HG03354 (cell line): ENCODE results near the gene SH3GL1.

Experiments used
- ATAC-seq: cut with Tn5 transposase; IDR thresholded peaks from one replicate; pipeline ENCODE4 v1.9.1; 2021; ENCODE audit warnings: mild to moderate bottlenecking; ENCODE audit not compliant: unreplicated experiment, poor library complexity, severe bottlenecking

SH3GL1 gene, protein sequence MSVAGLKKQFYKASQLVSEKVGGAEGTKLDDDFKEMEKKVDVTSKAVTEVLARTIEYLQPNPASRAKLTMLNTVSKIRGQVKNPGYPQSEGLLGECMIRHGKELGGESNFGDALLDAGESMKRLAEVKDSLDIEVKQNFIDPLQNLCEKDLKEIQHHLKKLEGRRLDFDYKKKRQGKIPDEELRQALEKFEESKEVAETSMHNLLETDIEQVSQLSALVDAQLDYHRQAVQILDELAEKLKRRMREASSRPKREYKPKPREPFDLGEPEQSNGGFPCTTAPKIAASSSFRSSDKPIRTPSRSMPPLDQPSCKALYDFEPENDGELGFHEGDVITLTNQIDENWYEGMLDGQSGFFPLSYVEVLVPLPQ

DNA sequence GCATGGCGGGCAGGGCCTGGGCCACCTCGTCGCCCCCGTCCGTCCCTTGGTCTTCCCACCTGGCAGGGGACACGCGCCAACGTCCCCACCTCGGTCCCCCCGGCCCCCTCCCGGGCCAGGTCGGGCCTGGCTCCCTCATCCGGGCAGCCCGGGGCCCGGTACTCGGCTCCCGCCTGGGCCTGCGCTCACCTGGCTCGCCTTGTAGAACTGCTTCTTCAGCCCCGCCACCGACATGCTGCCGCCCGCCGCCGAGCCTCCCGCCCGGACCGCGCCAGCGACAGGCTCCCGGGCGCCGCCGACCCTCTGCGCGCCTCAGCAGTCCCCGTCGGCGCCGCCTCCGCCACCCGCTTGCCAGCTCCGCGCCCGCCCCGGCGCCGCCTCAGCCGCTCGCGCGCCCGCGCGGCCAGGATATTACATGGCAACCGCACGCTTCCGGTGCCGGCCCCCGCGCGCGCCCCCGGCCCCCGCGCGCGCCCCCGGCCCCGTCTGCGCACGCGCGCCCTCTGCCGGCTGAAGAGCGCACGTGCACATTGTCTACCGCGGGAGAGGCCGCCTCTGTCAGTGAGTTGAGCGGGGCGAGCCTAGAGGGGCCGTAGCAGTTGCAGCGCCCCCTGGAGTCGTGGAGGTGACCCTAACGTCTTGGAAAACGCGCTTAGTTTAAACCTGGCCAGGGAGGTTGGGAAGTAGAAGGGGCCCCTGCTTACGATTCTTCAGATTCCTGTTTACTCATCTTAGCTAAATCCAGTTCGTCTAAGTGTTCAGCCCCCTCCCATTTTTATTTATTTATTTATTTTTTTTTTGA is at the start of gene SH3GL1:
TSS of gene SH3GL1 (minus strand) at position 413 of the 802 bp plus-strand sequence. CDS start at position 234, 179 bp downstream.
- peak; percentile 57 for ATAC-seq

DNA sequence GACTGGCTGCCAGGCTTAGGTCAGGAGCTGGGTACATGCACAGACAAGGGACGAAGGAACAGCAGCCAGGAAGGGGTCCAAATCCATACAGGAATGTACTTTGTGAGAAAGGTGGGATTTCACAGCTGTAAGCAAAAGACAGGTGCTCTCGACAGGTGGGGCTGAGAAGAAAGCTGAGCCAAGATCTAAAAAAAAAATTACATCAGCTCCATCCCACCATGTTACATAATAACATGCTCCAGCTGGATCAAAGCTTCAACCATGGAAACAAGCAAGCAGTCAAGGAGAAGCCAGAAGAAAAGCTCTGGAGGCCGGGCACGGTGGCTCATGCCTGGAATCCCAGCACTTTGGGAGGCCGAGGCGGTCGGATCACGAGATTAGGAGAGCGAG is 49.3 kb upstream of the SH3GL1 start:
- ATAC-seq: no peak

DNA sequence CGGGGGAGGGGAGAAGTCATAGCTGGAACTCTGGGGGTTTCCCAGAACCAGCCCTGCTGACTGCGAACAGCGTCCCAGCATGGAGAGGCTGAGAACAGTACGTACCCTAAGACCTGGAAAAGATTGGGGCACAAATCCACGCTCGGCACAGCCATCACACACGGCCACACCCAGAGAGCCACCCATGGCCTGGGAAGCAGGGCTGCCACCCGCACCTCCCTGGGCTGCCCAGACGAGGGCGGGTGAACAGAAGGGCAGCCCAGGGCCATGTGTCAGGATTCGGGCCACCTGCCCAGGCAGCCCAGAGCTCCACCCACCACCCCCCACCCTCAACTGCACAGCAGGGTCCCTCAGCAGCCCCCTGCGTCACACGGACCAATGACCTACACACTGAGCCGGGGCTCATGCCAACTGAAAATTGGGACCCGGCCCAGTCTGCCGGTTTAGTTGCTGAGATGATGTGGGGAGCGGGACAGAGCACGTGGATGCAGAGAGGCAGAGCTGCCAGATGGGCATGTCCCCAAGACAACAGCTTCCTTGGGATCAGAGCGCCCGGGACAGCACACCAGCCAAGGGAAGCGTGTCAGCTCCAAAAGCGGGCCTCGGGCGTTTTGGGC is 48.8 kb upstream of the SH3GL1 start:
- ATAC-seq: no peak

DNA sequence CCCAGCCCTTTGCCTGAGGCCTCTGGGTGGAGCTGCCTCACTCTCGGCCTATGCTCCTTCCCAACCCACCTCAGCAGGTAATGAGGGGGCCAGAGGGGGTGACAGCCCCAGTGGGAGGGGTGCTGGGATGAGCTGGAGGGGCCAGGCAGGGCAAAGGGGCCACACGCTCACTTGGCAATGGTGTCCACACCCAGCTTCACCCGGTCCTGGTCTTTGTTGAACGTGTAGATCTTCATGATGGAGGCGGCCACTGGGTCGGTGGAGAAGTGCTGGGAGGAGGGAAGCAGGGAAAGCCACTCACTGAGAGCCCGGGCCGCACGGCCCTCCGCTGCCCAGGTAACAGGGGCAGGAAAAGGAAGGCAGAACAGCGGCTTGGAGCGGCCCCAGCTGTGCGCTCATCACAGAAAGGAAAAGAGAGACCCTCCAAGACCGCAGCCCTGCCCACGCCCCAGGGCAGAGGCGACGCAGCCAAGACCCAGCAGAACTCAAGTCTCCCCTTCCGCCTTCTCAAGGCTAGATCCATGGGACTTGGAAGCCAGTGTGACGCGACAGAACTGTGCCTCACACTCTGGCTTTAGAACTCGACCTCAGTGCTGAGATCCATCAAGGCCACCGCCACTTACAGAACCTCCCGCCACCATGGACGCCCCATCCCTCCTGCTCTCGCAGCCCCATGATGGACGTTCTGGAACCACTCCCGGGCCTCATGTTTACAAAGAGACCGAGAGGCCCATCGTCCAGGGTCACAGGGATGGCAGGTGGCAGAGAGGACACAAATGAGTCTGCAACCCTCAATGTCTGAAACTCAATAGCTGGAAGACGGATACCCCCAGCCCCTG is 48.0 kb upstream of the SH3GL1 start:
- no peak for ATAC-seq

DNA sequence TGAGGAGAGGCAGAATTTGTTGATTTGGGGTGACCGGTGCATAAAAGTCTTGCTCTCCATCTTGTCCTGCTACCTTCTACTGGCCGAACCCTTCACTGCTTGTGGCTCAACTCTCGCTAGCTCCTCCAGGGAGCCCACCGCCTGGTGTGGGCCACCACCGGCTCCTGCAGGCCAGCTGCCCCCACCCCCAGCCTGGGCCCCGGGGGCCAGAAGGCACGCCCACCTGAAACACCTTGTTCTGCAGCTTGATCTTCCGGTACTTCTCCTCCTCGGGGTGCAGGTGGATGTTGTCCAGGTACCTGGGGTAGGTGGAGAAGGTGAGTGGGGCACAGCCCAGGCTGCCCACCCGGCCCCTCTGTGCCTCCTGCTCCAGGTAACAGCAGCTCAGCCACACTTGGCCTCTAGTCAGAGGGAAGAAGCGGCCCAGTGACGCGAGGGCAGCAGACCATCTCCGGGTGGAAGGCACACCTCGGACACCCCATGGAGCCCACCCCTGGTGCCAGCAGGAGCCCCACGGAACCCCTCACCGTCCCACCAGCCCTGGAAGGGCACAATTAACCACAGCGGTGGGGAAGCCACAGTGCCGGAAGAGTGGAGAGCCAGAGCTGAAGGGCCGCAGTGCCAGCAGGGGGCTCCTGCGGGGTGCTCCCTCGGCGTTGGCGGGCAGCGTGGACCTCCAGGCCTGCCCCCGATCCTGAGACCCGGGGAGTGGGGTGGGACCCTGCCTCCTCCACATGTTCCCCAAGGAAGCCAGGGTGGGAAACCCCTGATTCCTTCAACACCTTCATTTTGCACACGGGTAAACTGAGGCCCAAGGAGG is 47.2 kb upstream of the SH3GL1 start:
- ATAC-seq: no peak

DNA sequence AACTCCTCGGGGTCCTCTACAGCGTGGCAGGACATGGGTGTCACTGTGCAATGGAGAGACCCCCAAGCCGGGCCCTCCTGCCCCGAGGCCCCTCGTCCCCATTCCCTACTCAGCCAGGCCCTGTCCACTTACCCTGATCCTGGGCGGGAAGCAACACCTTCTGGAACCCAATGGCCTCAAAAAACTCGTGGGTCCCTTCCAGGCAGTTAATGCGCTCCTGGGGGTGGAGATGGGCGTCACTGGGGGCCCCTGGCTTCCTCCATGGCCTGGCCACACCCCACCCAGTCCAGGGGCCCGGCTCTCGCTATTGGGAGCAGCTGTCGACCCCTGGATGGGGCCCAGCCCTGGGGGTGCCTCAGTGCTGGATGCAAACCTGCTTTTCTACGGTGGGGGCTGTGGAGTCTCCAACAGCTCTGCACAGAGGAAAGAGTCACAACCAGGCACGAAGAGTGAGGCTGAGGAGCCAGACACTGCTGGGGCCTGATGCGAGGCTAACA is 46.4 kb upstream of the SH3GL1 start:
- ATAC-seq: no peak

DNA sequence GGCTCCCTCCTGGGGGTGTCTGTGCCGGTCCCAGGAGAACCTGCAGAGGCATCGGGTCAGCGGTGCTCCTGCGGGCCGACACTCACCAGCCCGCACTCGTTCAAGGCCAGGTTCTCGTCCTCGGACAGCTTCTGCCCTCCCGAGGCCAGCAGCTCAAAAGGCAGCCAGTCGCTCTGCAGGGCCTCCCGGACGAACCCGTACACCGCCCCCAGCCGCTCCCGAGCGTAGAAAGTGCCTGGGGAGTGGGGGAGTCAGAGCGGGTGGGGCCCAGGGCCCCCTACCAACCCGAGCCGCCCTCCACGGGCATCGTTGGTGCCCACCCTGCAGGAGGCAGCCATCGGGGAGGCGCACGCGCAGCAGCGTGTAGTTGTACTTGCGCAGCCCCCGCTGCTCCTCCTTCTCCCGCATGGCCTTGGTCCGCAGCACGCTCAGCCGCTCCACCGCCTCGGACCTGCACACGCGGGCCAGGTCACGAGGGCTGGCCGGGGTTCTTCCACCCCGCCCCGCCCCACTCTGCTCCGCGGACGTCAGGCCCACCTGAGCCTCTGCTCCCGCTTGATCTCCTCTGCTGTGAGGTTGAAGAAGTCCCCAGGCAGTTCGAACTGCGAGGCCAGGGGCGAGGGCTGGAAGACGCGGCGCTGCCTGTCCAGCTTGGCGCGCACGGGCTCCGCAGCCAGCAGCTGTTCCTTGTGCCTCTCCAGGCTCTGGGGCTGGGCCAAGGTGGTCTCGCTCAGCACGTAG is 45.8 kb upstream of the SH3GL1 start:
- ATAC-seq: no peak

DNA sequence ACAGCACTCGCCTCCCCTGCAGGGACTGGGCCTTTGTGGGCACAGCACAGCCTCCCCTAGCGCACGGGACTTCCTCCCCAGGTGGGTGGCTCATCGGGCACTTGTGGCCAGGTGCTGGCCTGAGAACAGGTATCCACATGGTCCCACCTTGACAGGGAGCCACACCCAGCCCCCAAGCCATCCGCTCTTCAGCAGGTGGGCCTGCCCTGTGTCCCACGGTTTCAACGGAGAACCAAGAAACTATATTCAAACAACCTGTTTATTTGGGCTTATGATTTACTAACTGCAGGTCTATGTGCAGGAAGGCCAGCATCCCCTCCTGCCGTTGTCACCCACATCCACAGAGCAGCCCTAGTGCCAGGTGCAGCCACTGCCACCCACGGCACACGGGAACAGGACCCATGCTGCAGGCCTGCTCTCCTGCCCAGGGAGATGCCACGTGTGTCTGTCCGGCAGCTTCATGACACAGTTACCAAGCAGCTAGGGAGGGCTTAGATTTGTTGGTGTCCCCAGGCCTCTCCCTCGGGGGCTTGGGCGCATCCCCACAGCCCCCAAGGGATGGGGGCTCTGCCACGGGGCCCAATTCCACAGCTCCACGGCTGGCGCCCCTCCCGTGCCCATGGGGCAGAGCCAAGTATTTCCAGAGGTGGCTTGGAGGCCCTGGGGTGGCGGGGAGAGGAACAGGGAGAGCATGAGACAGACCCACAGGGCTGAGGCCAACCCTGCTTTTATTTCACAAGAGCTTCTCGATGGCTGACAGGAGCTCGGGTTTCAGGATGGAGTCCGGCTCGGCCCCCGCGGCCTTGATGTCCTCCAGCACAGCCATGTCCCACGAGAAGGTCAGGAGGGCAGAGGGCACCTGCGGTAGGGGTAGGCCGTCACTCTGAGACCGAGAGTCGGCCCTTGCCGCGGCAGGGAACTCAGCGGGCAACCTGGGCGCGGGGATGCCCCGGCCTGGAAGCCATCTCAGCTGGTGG is 44.7 kb upstream of the SH3GL1 start:
- ATAC-seq: no peak

DNA sequence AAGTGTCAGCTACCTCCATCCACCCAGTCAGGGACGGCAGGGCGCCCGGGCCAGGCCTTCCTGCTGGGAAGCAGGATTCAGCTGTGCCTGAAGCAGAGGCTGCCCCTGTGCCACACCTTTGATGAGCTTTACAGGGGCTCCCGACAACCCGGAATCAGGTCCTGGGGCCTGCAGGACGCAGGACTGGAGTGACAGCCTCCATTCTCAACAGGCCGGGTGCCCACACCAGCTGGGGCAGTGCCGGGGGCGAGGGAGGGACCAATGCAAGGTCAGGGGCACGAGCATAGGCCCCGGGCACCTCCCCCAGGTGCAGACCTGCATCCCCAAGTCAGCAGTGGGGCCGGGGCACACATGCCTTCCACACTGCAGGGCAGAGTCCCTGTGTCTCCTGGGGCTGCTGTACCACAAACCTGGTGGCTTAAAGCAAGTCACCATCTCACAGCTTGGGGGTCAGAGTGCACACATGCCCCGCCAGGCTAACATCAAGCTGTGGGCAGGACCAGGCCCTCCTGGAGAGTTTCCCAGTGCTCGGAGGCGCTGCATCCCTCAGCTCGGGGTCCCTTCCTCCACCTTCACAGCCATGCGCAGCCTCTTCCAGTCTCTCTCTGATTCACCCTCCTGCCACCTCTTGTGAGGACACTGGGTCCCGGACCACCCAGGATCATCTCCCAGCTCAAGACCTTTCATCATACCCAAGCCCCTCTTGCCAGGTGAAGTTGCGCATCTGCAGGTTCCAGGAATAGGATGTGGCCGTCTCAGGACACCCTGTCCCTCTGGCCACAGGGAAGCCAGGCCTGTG is 43.8 kb upstream of the SH3GL1 start:
- no peak for ATAC-seq

DNA sequence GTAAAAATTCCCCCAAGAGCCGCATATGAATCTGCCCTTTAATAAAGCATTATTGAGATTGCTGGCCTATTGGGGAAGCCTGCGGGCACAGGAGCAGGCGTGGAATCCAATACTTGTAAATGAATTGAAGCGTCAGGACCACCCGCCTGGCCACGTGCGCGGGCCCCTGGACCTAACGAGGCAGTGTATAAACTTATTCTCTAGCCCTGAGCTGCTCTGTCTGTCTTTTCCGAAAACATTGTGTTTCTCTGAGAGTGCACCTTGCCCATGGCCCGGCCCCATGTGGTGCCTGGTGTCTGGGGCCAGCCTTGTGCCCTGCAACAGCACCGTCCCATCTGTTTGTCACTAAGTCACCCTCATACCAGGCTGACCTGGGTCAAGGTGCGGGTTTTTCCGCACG is 42.8 kb upstream of the SH3GL1 start:
- no peak for ATAC-seq

DNA sequence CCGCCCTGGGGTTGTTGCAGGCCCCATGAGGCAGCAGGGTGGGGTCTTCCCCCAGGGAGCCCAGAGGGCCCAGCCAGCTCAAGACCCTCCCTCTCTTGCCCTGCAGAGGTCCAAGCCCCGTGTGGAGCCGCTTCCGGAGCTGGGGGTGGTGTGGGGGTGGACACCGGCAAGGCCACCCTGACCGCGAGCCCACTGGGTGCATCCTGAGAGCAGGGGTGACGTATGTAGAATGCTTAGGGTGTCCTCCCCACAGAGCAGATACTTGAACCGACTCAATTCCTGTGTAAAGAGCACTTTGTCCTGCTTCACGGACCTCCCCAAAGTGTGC is 42.4 kb upstream of the SH3GL1 start:
- ATAC-seq: no peak

DNA sequence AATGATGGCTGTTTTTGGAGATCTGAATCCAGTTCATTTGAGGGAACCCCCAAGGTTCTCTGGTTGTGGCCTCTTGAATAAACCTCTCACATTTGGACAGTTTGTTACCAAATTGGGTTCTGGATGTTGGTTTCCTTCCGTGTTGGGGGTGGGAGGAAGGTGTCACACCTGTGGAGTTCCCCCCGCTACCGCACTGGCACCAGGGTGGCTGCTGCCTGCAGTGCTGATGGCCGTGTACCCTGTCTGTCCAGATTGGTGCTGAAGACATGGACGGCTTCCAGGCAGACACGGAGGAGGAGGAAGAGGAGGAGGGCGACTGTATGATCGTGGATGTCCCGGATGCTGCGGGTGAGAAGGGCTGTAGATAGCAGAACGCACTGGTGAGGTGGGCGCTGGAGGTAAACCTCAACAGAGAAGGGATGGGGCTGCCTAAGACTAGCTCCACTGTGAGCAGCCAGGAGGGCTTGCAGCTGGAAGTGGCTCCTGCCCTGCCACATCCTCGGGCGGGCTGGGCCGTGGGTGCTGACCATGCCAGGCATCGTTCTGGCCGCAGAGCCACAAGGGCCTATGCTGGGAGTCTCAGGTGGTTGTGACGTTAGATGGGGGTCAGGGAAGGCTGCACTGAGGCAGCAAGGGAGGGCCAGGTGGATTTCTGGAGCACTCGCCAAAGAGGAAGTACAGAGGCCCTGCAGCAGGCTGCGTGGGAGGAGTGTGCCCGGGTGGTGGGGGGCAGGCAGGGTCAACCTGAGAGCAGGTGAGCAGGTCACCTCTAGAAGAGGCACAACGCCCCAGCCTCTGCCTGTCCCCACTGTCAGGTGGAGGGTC is 41.9 kb upstream of the SH3GL1 start:
- no peak for ATAC-seq

DNA sequence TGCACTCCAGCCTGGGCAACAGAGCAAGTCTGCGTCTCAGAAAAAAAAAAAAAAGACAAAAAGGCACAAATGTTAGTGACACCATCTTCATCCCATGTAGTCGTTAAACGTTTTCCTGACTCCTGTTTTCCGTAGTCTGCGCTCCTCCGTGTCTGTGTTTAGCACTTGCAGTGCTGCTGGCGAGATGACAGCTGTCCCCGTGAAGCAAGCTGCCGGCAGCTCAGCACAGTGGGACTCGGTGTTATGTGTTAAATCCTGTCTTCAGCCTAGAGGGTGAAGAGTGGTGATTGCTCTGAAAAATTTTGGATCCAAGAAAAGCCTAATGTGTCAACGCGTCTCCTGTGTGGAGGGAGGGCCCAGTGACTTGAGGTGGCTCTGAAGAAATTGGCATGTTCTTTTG is 38.9 kb upstream of the SH3GL1 start:
- no peak for ATAC-seq

DNA sequence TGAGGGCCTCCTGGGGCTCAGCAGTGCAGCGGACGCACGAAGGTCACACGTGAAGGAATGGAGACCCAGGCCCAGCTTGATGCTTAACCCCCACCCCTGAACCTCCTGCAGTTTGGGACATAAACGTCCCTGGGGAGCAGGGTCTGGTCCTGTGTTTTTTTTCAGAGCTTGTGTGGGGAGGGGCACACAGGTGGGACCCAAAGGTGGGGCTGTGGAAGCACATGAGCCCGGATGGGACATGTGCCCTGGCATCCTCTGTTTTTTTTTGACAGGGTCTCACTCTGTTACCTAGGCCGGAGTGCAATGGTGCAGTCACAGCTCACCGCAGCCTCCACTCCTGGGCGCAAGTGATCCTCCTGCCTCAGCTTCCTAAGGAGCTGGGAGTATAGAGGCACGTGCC is 36.8 kb upstream of the SH3GL1 start:
- ATAC-seq: no peak

DNA sequence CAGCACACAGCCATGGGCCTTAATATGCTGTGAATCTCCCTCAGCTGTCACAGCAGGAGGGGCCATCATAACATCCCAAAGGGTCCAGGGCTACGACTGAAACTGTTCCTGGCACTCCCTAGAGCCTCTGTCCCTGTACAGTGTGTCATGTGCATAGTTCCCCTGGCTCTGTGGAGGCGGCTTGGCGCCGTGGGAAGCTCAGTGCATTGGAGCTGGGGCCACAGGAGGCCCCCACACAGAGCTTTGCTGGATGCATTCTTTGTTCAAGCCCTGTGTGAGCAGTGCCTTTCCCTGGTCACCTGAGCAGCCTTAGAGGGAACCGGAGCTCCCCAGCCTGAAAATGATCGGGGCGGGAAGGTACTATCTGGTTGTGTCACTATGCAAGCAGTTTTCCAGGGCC is 35.9 kb upstream of the SH3GL1 start:
- ATAC-seq: no peak

DNA sequence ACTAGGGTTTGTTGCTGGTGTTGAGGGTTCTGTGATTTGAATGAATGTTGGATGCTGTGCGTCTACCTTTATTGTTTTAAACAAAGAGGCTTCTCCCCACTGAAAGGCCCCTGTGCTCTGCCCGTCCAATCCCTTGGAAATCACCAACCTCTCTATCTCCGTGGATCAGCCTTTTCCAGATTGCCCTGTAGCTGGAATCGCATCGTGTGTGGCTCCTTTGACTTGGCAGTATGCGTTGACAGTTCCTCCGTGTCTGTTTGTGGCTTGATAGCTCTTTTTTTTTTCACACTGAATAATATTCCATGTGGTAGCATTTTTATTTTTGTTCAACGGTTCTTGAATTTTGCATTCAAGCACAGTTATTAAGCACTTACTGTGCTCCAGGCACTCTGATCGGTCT is 34.0 kb upstream of the SH3GL1 start:
- no peak for ATAC-seq
